HG03196 (cell line): ENCODE results near the gene NFIB.
A peak's percentile ranks its signal among the peaks of the same experiment; 100 is the strongest.

Experiments
- ATAC-seq: cut with Tn5 transposase; IDR thresholded peaks from one replicate; pipeline ENCODE4 v1.9.1; 2021; ENCODE audit not compliant: unreplicated experiment

The NFIB gene

GRCh38 chr9:14218253-14218652 lies 95.7 kb downstream of the NFIB start:
- ATAC-seq = no peak

GRCh38 chr9:14216612-14217194 lies 97.2 kb downstream of the NFIB start:
- no peak for ATAC-seq

- no peak for ATAC-seq
Measured at GRCh38 chr9:14215614-14216013, 98.3 kb downstream of the NFIB start.

- no peak for ATAC-seq
Measured at GRCh38 chr9:14214693-14215092, 99.2 kb downstream of the NFIB start.

GRCh38 chr9:14214065-14214684 lies 99.8 kb downstream of the NFIB start:
- ATAC-seq = no peak

GRCh38 chr9:14213504-14213903 lies 100.4 kb downstream of the NFIB start:
- no peak for ATAC-seq

- no peak for ATAC-seq
Measured at GRCh38 chr9:14212697-14213420, 101.1 kb downstream of the NFIB start.

GRCh38 chr9:14212077-14212476 lies 101.9 kb downstream of the NFIB start:
- no peak for ATAC-seq

GRCh38 chr9:14211564-14211963 lies 102.4 kb downstream of the NFIB start:
- ATAC-seq = no peak

GRCh38 chr9:14210428-14210827 lies 103.5 kb downstream of the NFIB start:
- ATAC-seq = no peak

GRCh38 chr9:14209399-14210345 lies 104.3 kb downstream of the NFIB start:
- no peak for ATAC-seq

- peak; percentile 49 for ATAC-seq
Measured at GRCh38 chr9:14207352-14207995, 106.5 kb downstream of the NFIB start.

GRCh38 chr9:14205463-14205862 lies 108.5 kb downstream of the NFIB start:
- no peak for ATAC-seq

- ATAC-seq = no peak
Measured at GRCh38 chr9:14203356-14204056, 110.4 kb downstream of the NFIB start.

GRCh38 chr9:14198841-14199455 lies 115.0 kb downstream of the NFIB start:
- ATAC-seq = no peak

- no peak for ATAC-seq
Measured at GRCh38 chr9:14198047-14198840, 115.7 kb downstream of the NFIB start.

GRCh38 chr9:14197325-14197858 lies 116.5 kb downstream of the NFIB start:
- ATAC-seq = no peak

GRCh38 chr9:14193328-14193990 lies 120.5 kb downstream of the NFIB start:
- ATAC-seq = no peak
